Stimulated activated CD8-positive, alpha-beta memory T cell treated with anti-CD3 and anti-CD28 coated beads, Interleukin-4, amount 100 ng/mL, for 1 hour (primary cell): ENCODE measurements around the gene MGAT4B.
"Not testable (repeated sequence)": the region's sequence is repeated elsewhere in the genome, so short reads cannot be mapped to it uniquely, and the experiment has no call there.

ENCODE experiments used
- DNase-seq, 2 donors: peaks; one replicate each; pipeline ENCODE4 v3.0.0-alpha.2; 2020; ENCODE audit warnings: low read depth in 2 of 2, low spot score in 1 of 2

MGAT4B gene

GRCh38 chr5:179806250-179807048 is at the start of gene MGAT4B:
Gene MGAT4B (minus strand): TSS chr5:179806866. CDS start chr5:179806583, 283 bp downstream.
- no peak for DNase-seq

DNA sequence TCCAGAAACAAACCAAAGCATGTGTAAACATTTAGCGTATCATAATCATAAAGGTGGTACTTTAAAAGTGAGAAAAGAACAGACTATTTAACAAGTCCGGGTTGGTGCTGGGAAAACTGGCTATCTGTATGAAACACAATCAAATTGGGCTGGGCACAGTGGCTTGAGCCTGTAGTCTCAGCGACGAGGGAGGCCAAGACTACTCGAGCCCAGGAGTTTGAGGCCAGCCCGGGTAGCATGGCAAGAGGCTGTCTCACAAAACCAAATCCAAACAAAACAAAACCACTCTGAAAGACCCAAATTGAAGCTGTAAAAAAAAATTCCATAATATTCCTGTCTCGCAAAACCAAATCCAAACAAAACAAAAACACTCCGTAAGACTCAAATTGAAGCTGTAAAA is 47.7 kb upstream of the MGAT4B start:
- no peak for DNase-seq

GRCh38 chr5:179852993-179853547 is 46.4 kb upstream of the MGAT4B start:
- DNase-seq: no peak

GRCh38 chr5:179841621-179842020 is 35.0 kb upstream of the MGAT4B start:
- no peak for DNase-seq

DNA sequence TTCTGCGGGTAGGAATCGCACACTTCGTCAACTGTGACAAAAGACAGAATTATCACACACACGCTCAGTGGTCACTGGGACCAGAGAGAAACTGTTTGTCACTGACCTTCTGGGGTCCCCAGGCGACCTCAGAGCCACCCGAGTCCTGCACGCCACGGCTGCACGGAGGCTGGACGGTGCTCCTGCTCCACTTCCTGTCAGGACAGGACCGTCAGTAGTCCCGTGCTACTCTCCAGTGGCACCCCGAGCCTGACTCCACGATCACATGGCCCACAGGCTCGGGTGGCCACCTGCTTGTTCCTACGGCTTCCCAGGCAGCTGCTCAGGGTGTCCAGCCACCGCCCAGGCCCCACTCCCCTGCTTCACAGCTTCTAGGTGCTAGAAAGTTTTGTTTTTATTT is 34.1 kb upstream of the MGAT4B start:
- no peak for DNase-seq

DNA sequence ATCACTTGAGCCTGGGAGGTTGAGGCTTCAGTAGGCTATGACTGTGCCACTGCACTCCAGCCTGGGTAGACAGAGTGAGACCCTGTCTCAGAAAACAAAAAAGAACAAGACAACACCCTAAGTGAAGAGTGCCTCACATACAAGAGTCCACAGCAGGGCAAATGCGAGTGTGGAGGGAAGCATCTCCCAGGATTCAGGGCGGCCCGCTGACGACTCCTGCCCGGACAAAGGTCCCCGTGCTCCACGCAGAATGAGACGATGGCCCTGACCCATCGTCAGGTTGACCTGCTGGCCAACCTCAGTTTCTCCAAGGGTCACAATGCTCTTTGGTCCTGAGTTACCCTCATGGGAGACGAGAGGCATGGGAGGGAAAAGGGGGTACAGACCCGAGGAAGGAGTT is 33.7 kb upstream of the MGAT4B start:
- DNase-seq: no peak

GRCh38 chr5:179839328-179840256 is 32.9 kb upstream of the MGAT4B start:
- DNase-seq: no peak

- no peak for DNase-seq
These were observed 30.7 kb upstream of the MGAT4B start for GRCh38 chr5:179837076-179838011.

GRCh38 chr5:179836225-179837019 is 29.8 kb upstream of the MGAT4B start:
- peak in 1 of 2 donors; percentile 46 for DNase-seq

GRCh38 chr5:179834871-179835270 is 28.2 kb upstream of the MGAT4B start:
- not testable (repeated sequence) for DNase-seq

GRCh38 chr5:179834120-179834519 is 27.5 kb upstream of the MGAT4B start:
- DNase-seq: no peak

- no peak for DNase-seq
These were observed 27.0 kb upstream of the MGAT4B start for GRCh38 chr5:179833709-179834070.

GRCh38 chr5:179833056-179833708 is 26.5 kb upstream of the MGAT4B start:
- DNase-seq: no peak

DNA sequence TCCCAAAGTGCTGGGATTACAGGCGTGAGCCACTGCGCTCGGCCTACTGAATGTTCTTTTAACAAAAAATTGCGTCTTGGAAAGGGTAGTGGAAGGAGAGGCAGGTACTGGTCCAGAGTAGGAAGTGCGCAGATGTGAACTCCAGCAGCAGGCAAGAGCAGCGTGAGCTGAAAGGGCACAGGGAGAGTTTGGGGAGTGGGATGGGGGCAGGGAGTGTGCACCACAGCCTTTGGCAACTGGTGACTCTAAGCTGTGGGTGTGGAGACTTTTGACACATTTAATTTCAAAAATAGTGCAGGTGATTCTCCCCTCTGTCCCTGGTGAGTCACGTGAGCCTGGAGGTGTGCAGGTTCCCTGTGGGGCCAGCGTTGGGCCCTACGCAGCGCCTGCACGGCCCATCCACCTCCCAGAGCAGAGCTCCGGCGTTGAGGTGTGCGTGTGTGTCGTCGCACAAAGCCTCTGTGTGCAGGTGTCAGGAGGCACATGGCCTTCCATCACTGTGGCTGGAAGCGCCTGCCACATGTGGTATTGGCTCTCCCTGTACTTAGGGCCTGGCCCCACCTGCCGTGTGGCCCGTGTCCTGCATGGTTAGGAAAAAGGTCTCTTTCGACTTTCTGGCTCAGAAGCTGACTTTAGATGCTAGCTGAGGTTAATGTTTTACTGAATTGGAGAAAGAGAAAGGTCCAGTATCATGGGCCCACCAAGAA is 25.5 kb upstream of the MGAT4B start:
- DNase-seq: no peak

- DNase-seq: no peak
These were observed 24.3 kb upstream of the MGAT4B start for GRCh38 chr5:179830818-179831468.

DNA sequence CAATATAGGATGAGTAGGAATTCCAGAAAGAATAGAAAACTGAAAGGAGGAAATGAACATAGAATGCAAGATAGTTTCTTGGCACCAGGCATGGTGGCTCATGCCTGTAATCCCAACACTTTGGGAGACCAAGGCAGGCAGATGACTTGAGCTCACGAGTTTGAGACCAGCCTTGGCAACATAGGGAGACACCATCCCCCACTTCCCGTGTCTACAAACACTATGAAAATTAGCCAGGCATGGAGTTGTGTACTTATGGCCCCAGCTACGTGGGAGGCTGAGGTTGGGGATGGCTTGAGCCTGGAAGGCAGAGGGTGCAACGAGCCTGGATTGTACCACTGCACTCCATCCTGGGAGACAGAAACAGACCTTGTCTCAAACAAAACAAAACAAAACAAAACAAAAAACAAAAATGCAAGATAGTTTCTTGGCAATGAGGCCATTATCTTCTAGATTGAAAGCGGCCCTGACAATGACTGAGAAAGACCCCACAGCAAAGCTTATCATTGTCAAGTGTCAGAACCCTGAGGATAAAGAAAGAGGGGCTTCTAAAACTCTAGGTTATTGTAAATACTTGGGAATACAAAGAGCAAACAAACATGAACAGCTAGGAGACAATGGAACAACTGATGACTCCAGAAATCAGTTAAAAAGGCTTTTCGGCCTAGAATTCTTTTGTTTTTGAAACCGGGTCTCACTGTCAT is 23.2 kb upstream of the MGAT4B start:
- DNase-seq: no peak

DNA sequence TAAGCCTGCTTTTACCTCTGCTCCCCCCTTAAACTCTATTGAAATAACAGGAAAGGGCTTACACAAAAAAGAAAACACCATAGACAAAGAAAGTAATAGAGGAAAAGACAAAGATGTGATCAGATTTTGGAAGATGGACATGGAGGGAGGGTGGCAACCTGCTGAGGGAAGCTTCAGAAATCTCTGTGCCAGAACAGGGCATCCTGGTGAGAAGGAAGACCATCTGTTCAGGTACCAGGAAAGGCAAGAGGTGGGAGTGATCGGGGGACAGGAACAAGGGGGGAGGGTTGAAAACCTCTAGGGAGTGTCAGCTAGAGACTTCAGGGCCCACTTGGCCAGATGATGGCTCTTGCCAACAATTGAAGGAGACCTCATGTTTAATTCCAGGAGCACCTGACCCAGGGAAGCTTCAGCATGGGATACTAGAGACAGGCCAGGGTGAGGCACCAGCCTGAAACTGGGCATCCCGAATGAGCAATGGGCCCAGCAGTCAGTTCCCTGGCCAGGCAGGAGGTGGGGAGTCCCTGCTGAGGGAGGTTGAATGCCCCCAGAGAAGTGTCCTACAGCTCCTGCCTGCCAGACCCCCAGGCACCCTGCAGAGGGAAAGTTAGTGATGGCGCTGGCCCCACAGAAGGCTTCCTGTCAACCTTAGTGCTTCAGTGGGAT is 22.2 kb upstream of the MGAT4B start:
- no peak for DNase-seq
